HG03103 (cell line): ENCODE results near the gene TIMM17B.
A peak's percentile ranks its signal among the peaks of the same experiment; 100 is the strongest.

Experiments
- ATAC-seq: cut with Tn5 transposase; IDR thresholded peaks from one replicate; pipeline ENCODE4 v1.9.1; 2021; ENCODE audit warnings: low read depth; ENCODE audit not compliant: unreplicated experiment

The TIMM17B gene

GRCh38 chrX:48897625-48898306 lies at the start of gene TIMM17B, which contains the start of gene PQBP1:
TSS of gene TIMM17B (minus strand) at chrX:48897768. CDS start at chrX:48897749, 19 bp downstream.
TSS of gene PQBP1 (plus strand) at chrX:48897930. CDS start at chrX:48898510, 580 bp downstream.
- peak; percentile 89 for ATAC-seq

DNA sequence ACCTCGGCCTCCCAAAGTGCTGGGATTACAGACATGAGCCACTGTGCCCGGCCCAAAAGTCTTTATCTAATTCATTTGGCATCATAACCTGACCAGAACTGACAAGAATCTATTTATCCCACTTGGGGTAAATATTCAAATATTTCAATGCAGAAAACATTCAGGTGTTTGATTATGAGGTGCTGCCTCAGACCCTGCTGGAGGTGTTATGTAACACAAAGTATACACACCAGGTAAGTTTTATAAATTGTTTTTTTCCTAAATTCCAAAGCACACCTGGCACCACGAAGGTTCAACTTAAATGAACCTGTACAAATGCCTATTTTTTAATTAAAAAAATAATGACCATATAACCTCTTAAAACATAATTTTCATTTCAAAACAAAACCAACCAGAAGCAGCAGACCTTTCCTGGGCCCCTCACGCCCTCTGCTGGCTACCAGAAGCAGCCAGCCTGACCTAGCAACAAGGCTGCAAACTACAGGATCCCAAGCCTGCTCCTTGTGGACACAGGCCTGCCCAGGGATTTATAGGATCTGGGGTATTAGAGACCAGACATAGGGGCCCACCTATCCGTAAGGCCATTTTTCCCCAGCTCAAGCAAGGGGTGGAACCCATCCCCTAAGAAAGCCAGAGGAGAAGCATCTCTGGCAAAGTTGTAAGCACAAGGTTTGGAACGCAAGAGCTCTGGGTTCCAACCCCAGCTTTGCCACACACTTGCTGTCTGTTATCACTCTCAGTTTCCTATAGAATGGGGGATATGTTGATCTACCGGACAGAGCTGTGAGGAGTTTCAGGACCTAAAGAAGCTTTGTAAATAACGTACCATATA lies 48.2 kb upstream of the TIMM17B start:
- no peak for ATAC-seq

- no peak for ATAC-seq
These were observed 45.3 kb upstream of the TIMM17B start for GRCh38 chrX:48942895-48943294.

DNA sequence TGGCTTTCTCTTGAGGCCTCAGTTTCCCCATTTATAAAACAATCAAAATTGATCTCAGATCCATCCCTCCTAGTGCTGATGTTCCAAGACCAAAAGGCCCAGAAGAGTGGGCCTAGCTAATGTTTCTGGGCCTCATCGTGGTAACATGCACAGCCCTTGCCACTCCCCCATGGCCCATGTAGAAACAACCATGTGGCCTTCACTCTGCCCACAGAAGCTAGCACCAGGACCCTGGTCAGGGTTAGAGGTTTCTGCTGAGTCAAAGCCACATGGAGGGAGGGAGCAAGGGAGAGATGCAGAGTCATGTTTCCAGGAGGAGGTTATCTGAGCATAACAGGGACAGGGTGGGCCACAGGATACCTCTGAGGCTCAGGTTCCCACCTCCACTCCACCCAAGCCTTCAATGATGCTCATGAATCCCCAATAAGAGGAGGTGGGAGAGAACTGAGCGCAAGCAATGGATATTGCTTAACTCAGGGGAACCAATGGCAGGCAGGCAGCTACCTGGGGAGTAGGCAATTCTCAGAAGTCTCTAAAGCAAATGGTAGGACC lies 42.9 kb upstream of the TIMM17B start:
- no peak for ATAC-seq

DNA sequence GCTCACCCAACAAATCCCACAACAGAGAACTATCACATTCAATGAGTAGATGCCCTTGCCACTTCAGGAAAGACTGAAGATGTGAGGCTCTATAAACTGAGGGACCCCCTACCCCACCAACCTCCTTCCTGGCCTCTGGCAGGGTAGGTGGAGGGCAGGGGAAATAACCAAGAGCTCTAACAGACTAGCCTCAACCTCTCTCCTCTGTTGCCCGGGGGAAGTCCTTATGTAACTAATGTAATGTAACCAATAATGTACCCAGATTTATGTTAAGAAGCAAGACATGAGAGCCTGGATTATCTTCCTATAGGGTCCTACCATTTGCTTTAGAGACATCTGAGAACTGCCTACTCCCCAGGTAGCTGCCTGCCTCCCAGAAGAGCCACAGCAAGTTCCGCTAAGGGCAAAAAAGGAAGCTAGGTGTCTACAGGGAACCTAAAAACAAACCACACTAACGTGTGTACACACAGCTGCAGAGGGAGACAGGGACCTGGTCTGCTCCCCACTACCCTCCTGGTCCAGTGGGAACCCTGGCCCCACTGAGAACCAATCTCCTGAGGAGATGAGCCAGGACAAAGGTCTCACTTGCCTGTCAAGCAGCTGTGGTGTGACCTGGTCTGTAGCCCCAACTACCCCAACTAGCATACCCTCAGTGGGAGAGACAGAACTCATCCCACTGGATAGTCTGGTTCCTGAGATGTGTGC lies 42.1 kb upstream of the TIMM17B start:
- no peak for ATAC-seq

GRCh38 chrX:48938721-48939425 lies 41.3 kb upstream of the TIMM17B start:
- ATAC-seq, result peak; percentile 42

GRCh38 chrX:48937054-48937907 lies 39.7 kb upstream of the TIMM17B start:
- ATAC-seq, result peak; percentile 57

DNA sequence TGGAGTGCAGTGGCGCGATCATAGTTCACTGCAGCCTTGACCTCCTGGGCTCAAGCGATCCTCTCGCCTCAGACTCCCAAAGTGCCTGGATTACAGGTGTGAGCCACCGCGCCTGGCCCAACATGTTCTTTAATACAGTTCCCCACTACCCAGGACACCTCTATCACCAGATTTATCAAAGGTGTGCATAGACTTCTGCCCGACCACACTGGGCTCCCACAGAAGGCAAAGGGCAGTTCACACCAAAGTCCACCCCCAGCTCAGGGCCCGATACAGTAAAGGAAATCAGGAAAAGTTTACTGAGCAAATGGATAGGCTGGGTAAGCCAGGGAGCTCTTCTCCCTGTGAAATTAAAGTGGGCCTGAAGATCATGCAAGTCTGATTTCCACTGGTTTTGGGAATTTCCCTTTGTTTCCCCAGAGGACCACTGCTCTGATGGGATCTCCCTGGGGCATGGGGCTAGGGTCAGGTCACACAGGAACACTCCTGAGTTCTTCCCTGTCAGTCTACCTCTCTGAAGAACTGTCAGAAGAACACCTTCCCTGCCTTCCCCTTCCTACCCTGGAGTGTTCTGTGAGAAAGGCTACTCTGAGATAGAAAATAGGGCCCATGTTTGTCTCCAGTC lies 39.0 kb upstream of the TIMM17B start:
- no peak for ATAC-seq

GRCh38 chrX:48935301-48935670 lies 37.7 kb upstream of the TIMM17B start:
- ATAC-seq, result no peak

DNA sequence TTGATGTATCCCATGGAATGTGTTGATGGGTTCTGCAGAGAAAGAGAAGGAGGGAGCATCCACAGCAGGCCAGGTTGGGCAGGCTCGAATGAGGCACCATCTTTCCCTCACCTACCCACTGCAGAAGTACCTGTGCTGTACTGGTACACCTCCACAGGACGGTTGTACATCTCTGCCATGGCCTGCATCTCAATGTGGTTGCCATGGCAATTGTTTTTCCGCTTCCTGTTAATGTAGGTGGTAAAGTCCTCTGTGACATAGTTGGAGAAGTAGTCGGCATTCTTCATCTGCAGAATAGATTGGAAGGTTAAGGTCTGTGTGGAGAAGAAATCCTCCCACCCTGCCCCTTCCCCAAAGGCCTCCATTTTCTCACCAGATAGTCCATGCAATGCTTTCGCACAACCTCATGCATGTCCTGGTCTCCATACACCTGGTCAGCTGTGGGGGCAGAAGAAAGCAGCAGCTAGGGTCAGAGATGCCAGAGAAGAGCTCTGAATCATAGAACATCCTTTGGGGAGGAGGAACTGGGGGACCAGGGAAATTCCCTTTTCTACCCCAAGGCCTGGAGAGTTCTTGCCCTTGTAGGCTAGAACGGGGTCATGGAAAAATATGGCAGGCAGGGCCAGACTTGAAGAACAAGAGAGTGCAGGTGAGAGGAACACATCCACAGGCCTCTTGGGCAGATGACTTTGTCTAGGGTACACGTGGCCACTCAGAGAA lies 37.2 kb upstream of the TIMM17B start:
- no peak for ATAC-seq

GRCh38 chrX:48933757-48934156 lies 36.2 kb upstream of the TIMM17B start:
- no peak for ATAC-seq

DNA sequence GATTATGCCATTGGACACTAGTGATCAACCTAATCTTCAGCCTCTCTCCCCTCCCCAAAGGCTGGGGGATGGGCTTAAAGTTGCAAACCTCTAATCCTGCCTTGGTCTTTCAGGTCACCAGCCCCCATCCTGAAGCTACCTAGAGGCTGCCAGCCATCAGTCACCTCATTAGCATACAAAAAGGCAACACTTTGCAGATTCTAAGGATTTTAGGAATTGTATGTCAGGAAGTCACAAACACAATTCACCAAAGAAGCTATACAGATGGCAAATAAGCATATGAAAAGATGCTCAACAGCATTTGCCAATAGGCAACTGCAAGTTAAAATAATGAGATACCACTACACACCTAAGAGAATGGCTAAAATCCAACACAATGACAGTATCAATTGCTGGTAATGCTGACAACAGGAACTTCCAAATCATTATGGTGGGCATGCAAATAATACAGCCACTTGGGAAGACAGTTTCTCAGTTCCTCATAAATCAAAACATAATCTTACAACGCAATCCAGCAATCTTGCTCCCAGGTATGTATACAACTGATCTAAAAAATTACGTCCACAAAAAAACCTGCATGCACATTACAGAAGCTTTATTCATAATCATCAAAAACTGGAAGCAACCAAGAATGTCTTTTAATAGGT lies 30.3 kb upstream of the TIMM17B start:
- no peak for ATAC-seq

GRCh38 chrX:48927123-48927522 lies 29.6 kb upstream of the TIMM17B start:
- no peak for ATAC-seq

GRCh38 chrX:48924270-48924669 lies 26.7 kb upstream of the TIMM17B start:
- no peak for ATAC-seq

DNA sequence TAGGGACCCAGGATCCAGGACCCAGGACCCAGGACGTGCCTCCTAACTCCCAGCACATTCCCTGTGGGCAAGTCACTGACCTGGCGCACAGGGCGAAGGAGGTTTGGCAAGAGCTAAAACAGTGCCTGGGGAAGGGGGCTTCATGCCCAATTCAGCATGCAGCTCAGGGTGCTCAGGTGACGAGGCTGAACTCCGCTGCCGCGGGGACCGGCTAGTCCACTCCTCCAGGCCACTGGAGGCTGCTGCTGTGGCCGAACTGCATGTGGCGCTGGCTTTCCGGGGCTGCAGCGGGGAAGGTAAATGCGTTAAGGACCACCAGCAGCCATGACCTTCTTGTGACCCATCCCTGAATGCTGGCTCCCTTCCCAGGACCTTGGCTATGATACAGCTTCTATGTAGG lies 26.2 kb upstream of the TIMM17B start:
- ATAC-seq, result no peak

DNA sequence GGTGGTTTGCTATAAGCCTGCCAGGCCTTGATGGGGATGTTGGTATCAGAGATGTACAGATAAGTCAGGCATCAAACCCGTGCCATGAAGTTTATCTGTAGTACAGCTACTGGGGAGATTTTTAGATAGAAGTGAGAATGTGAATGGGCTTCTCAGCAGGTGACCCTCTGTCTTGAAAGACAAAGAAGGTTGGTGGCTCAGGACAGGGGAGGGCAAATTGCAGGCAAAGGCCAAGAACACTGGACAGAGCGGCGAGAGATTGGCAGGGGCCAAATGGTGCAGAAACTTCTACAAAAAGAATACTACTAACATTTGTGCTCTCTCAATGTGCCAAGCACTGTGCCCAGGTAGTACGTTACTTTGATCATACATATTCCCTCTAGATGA lies 23.1 kb upstream of the TIMM17B start:
- ATAC-seq, result no peak

DNA sequence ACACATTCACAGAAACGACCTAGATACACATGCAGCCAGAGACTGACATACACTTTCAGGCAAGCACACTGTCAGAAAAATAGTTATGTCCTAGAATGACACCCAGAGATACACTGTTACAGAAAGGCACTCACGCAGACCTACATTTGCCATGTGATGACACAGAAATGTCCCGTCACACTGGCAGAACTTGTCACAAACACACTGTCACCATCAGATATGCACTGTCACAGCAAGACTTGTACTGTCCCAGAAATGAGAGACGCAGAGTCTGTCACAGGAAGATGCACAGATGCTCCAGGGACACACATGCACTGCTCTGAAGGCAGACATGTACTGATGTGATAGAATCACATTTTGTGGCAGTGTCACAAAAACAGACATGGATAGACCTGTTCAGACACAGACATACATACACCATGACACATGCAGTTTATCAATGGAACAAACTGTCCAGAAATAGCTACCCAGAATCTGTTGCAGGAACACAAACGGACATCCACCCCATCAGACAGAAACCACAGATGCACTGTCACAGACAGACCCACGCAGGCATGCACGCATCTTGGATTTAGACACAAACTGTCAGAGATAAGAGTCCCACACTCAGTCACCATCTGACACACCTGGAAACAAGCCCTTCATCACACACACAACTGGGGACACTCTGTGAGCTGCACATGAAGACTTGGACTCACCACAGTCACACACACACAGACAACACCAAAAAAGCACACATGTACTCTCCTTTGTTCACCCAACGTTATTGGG lies 22.6 kb upstream of the TIMM17B start:
- no peak for ATAC-seq
